Measurements from ENCODE around the gene PLEKHO2.

Gene PLEKHO2

DNA sequence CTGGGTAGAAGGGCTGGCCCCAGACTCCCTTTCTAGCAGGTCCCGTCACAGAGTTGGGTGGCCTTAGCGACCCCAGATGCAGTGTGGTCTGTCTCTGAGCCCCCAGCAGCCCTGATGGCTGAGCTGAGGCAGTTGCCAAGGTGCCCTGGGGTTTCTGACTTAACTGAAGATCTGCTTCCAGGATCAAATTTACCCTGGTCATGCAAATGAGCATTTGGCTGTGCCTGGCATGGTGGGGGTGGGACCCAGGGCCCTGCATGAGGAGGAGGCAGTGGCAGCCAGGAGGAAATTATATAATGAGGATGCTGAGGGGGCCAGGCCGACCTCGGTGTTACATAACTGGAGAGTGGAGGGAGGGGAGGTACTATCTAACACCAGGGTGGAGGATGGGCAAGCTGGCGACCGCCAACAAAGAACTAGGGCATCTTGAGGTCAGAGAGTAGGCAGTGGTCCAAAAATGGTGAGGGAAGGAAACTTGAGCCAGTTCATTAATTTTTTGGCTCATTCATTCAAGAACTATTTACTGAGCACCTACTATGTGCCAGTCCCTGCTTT, 16.4 kb downstream of the PLEKHO2 start:
- DNase-seq, result no peak

GRCh38 chr15:64859226-64859625, 17.5 kb downstream of the PLEKHO2 start:
- no peak for DNase-seq

- DNase-seq, result no peak
Observed at GRCh38 chr15:64861331-64861730, 19.6 kb downstream of the PLEKHO2 start.

GRCh38 chr15:64861960-64862359, 20.2 kb downstream of the PLEKHO2 start:
- no peak for DNase-seq

GRCh38 chr15:64862408-64862807, 20.7 kb downstream of the PLEKHO2 start:
- no peak for DNase-seq

DNA sequence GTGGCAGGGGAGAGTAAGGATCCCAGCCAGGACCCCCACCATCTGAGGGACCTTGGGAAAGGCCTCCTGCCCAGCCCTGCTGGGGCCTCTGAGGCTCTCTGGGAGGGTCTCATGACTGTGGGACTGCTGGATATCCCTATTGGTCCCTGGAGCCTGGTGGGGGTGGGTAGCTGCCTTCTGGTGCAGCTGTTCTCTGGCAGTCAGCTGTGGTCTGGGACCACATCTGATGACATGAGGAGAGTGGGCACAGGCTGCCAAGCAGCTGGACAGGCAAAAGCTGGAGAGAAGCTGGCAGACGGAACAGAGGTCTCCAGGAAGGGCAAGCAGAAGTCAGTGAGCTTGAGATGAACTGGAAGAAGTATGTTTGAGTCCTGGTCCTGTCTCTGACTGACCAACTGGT, 22.4 kb downstream of the PLEKHO2 start:
- DNase-seq, result no peak

GRCh38 chr15:64865126-64865997, 23.6 kb downstream of the PLEKHO2 start:
- DNase-seq, result no peak

DNA sequence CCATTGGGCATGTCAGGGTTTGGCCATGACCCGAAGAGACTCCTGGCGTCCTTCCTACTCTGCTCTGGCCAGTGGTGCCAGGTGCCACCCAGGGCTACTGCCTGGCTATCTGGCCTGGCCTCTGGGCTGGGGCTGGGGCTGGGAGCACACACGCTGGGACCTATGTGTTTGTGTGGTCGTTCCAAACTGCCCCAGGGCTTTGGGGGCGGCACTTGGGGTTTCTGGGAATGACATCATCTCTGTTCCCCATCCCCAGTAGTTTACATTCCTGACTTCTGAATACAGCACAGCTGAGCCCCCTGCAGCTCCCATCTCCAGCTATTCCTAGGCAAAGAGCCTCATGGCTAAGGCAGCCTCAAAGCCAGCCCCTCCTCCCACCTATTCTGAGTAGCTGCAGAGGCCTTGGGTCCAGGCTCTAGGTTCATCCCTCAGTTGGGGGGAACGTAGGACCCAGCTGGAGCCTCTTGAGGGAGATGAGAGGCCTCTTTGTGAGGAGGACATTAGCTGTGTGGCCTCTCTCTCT, 24.3 kb downstream of the PLEKHO2 start:
- DNase-seq, result no peak

- DNase-seq, result no peak
Observed at GRCh38 chr15:64869501-64869900, 27.8 kb downstream of the PLEKHO2 start.

DNA sequence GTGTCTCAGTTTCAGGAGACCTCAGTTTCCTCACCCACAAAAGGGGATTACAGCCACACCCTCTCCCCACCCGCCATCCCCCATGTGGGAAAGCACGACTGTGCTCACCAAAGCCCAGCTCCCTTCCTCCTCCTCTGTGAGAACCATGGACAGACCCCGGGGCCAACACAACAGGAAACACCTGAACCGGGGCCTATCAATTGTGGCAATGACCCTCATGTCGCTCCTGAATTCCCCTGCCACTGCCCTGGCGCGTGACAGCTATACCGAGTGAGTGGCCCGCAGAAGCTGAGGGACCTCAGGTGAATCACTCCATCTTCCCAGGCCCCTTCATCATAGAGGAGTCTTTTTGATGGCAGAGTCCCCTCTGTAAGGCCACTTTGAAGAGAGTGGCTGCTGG, 28.6 kb downstream of the PLEKHO2 start:
- no peak for DNase-seq

- no peak for DNase-seq
Observed at GRCh38 chr15:64875641-64876223, 34.0 kb downstream of the PLEKHO2 start.

- DNase-seq, result no peak
Observed at GRCh38 chr15:64877435-64877834, 35.7 kb downstream of the PLEKHO2 start.

DNA sequence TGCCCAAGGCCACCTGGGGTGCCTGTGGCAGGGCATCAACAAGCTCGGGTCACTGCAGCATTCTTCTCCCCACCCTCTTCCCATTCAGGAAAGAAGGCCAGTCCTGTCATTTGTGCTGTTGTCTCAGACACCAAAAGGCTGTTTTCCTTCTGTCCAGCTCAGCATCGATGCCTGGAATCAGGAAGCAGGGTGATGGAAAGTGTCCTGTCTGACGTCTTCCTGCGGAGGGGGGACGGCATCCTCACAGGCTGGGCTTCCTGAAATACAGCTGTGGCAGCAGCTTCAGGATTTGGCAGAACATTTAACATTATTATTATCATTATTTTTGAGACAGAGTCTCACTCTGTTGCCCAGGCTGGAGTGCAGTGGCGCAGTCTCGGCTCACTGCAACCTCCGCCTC, 37.0 kb downstream of the PLEKHO2 start:
- DNase-seq, result no peak

DNA sequence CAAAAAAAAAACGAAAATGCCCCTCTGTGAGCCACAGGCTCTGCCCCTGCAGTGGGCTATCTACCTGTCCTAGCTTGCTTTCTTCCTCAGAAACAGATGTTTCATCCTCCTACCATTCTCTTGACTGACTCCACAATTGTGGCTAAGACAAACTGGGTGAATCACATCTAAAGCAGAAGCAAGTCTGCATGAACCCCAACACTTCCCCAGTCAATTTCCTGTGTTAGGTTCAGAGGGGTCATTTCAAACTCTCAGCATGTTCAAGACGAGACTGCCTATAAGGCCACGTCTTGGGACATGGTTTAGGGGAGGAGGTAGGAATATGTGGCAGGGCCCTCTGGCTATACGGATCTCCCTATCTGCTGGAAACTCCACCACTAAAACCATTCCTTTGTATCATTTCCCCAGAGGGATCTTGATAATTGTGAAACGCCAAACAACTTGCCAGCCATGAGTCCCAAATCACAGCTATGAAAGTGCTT, 41.4 kb downstream of the PLEKHO2 start:
- no peak for DNase-seq

DNA sequence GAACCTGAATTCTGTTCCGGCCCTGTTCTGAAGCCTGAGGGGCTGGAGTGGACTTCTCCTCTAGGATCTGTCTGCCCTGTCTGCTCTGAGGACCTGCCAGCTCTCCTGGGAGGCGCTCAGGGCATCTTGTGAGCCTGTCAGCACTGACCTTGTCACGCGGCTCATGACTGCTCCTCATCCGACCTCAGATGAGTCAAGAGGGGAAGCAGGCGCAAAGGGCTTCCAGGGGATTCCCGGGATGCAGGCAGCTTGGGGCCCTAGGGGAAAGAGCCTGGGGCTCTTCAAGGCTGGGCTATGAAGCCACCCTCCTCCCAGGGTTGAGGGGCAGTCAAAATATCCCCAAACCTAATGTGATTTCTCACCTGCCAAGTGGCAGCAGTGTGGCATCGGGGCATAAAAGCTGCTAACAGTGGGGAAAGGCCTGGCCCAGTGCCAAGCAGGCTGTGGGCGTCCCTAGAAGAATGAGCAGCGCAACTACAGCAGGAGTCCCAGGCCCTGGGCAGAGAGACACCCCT, 42.3 kb downstream of the PLEKHO2 start:
- DNase-seq, result no peak

GRCh38 chr15:64884679-64885078, 43.0 kb downstream of the PLEKHO2 start:
- DNase-seq, result no peak

- DNase-seq, result no peak
Observed at GRCh38 chr15:64888336-64888735, 46.6 kb downstream of the PLEKHO2 start.

DNA sequence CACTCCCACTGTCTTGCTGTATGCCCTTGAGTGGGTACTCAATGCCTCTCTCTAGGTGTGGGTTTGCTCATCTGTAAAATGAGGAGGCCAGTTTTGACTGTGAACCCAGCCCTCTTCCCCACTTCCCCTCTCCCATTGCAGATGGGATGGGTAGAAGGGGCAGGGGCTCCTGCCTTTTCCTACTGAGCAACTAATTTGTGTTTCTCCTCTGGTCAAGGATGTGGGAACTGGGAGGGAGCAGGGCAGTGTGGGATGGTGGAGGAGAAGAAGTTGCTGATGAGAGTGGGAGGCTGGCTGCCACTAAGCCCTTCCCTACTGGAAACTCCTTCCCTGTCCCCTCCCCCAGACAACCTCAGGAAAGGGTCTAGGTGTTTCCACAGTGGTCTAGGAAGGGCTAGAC, 49.8 kb downstream of the PLEKHO2 start:
- no peak for DNase-seq

- no peak for DNase-seq
Observed at GRCh38 chr15:64892847-64893403, 51.2 kb downstream of the PLEKHO2 start.

DNA sequence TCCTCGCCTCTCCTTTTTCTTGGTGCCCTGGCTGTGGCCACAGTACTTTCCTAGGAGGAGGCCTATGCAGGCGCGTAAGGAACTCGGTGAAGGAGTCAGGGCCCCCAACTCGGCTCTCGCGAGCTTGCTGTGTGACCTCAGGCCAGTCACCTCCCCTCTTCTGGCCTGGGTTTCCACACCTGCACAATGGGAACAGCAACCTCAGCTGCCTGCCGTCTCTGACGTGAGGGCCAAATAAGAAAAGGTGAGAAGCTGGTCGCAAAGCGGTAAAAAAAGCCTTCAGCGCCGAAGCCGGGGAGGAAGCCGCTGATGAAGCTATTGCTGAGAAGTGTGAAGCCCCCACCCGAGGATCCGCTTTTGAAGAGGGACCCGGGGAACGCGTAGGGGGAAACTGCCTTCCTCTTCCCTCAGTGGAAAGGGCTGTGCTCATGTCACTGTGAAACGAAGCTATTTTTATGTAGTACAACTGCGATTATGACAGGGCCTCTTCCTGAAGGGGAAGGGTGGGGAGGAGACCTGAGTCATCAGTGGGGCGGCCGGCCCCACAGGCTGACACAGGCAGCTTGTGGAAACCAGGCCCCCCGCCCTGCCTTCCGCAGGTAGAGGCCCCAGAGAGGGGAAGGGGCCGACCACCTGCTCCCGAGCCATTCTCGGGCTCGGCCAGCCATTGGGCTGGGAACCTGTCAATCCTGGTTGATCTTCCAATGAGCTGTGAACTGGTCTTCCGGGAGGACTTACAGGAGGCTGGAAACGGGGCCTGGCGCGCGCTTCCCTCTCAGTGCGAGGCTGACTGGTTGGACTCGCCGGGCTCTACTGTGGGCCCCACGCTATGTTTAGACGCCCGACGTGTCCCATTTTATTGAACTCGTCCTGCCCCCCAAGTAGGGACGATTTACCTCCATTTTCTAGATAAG, 52.0 kb downstream of the PLEKHO2 start:
- DNase-seq, result no peak

GRCh38 chr15:64894395-64895056, 52.8 kb downstream of the PLEKHO2 start:
- DNase-seq, result no peak

Measured in NCI-H187 treated with DMSO at 0.1 percent for 48 hours (cell line).